Activated T-helper 1 cell treated with anti-CD3 and anti-CD28 coated beads, Interleukin-2, amount 50 U/mL, for 16 hours (primary cell): ENCODE measurements around the gene MPP2.
"Not testable (repeated sequence)": the region's sequence is repeated elsewhere in the genome, so short reads cannot be mapped to it uniquely, and the experiment has no call there.

Source experiments
- DNase-seq, 2 donors: peaks; one replicate each; pipeline ENCODE4 v3.0.0-alpha.2; 2020; ENCODE audit warnings: low read depth in 1 of 2, low spot score in 1 of 2

The MPP2 gene, protein sequence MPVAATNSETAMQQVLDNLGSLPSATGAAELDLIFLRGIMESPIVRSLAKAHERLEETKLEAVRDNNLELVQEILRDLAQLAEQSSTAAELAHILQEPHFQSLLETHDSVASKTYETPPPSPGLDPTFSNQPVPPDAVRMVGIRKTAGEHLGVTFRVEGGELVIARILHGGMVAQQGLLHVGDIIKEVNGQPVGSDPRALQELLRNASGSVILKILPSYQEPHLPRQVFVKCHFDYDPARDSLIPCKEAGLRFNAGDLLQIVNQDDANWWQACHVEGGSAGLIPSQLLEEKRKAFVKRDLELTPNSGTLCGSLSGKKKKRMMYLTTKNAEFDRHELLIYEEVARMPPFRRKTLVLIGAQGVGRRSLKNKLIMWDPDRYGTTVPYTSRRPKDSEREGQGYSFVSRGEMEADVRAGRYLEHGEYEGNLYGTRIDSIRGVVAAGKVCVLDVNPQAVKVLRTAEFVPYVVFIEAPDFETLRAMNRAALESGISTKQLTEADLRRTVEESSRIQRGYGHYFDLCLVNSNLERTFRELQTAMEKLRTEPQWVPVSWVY

GRCh38 chr17:43907425-43907981 lies at the start of gene MPP2:
Gene MPP2, minus strand, starts transcription at chr17:43907536. Its CDS starts 3,076 bp downstream, at chr17:43904460.
- DNase-seq, result peak; percentile 21 to 42

DNA sequence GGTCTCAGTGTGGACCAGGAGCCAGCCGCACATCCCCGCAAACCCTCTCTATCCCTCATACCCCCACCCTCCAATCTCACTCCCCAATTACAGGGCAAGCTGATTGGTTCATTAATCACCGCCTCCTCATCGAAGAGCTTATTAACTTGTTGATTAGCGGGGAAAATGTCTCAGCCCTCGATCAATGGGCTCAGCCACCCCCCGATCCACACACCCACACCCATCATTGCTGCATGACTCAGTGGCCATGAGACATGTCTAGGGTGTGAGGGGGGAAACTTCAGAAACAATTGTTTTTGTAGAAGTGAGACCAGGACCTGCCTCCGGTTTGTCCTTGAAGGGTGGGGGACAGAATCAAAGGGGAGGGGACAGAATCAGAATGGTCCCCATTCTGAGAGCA lies 48.9 kb upstream of the MPP2 start:
- DNase-seq, result no peak

- DNase-seq, result no peak
Measured at GRCh38 chr17:43953746-43954145, 46.4 kb upstream of the MPP2 start, which contains the start of gene PYY. Gene PYY, minus strand, starts transcription at chr17:43953940. Its CDS starts 457 bp downstream, at chr17:43953483.

GRCh38 chr17:43952724-43953666 lies 45.7 kb upstream of the MPP2 start:
- no peak for DNase-seq

DNA sequence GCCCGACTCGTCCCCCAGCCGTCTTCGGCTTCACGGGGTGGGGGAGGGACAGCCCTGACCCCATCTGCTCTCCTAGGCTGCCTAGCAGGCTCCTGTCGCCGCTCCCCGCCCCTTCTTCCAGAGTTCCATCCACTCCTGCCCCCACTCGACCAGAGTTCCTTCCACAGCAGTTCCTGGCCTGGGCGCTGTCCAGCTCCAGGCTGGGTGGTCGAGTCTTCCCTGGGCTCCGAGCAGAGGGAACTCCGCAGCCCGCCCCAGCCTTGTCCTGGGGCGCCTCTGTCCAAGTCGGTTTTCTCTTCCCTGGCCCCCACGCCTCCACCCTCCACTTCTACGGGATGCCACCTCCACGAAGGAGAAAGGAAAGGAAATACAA lies 45.0 kb upstream of the MPP2 start:
- no peak for DNase-seq

DNA sequence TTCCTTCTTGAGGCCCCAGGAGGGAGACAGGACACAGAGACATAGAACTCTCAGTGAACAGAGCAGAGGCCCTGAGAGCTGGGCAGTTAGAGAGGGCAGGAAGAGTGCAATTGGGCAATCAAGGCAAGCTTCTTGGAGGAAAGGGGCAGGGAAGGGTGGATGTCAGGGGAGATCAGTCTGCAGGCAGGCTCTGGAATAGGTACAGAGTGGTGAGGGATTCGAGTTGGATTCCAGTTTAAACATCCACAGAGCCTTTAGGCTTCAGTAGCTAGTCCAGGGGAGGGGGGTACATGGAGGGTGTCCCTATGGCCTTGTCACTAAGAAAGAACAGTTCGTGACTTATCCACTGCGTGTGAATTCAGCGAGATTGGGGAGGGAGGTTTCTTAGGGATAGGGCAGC lies 44.4 kb upstream of the MPP2 start:
- no peak for DNase-seq

- DNase-seq, result no peak
Measured at GRCh38 chr17:43950554-43950953, 43.2 kb upstream of the MPP2 start.

GRCh38 chr17:43949781-43950180 lies 42.4 kb upstream of the MPP2 start:
- no peak for DNase-seq

DNA sequence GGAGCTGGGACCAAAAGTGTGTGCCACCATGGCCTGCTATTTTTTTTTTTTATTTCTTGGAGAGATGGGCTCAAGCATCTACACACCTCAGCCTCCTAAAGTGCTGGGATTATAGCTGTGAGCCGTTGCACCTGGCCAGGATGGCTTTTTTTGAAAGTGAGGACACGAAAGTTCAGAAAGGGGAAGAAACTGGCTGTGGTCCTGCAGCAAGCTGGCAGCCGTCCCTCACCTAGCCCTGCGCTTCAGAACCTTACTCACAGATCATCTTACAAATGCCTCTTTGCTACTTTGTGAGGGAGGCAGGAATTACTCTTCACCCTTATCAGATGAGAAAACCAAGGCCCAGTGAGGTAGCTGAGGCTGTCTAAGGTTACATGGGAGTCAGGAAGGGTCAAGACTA lies 39.4 kb upstream of the MPP2 start:
- DNase-seq, result no peak

DNA sequence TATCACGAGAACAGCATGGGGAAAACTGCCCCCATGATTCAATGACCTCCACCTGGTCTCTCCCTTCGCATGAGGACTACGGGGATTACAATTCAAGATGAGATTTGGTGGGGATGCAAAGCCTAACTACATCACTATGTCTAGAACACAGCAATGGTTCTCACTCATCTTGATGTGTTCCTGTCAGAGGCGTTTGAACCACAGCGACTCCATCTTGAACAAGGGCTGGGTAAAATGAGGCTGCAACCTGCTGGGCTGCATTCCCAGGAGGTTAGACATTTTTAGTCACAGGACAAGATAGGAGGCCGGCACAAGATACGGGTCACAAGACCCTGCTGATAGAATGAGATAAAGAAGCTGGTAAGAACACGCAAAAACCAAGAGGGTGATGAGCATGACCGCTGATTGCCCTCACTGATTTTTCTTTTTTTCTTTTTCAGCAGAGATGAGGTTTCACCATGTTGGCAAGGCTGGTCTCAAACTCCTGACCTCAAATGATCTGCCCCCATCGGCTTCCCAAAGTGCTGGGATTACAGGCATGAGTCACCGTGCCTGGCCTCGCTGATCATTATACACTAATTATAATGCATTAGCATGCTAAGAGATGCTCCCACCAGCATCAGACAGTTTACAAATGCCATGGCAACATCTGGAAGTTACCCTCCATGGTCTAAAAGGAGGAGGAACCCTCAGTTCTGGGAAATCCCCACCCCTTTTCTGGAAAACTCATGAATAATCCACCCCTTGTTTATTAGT lies 37.9 kb upstream of the MPP2 start:
- no peak for DNase-seq

GRCh38 chr17:43942051-43942685 lies 34.8 kb upstream of the MPP2 start, which contains the start of gene PPY:
Gene PPY, minus strand, starts transcription at chr17:43942476. Its CDS starts 822 bp downstream, at chr17:43941654.
- no peak for DNase-seq

- DNase-seq, result no peak
Measured at GRCh38 chr17:43940630-43941029, 33.3 kb upstream of the MPP2 start.

DNA sequence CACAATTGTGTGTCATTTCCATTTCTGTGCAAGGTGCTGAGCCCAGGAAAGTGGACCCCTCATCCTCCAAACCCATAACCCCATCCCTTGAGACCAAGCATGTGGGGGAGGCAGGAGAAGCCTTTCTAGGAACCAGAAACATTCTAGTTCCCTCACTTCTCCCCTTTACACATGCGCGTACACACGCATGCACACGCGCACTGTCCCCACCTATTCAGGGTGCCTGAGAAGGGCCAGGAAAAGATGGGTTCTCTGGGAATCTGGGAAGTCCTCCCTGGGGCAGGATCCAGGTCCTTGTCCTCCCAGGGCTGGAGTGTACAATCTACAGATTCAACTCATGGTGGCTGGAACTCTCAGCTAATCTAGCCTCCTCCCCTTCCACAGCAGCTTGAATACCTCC lies 32.5 kb upstream of the MPP2 start:
- no peak for DNase-seq

- DNase-seq, result not testable (repeated sequence)
Measured at GRCh38 chr17:43939452-43939851, 32.1 kb upstream of the MPP2 start.

DNA sequence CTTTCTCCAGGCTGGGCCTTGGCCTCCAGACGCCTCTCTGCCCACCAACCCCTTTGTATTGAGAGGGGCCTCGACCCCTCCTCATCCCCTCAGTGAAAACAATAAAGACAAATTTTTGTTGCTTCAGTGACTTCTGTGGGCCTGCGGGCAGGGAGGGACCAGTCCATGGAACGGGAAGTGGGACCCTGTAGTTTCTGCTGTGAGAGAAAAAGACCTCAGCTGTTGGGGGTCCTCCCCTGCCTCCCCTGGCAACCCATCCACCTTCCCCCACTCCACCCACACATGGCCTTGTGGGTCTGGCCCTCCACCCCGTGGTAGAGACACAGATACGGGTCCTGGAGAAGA lies 31.5 kb upstream of the MPP2 start:
- no peak for DNase-seq

DNA sequence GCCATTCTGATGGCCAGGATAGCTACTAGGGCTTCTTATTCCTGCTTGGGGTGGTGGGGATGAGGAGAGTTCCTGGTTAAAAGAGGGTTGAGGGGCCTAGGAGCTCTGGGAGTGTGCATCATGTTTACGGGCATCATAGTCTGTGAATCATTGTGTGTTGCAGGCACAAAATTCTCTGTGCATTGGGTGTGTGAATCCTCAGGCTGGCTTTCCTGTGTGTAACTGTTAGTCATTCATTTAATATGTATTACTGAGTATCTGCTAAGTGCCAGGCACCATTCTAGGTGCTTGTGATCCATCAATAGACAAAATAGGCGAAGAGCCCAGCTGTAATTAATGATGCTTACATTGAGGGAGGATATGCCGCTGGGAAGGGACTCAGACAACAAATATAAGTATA lies 29.1 kb upstream of the MPP2 start:
- DNase-seq, result no peak

DNA sequence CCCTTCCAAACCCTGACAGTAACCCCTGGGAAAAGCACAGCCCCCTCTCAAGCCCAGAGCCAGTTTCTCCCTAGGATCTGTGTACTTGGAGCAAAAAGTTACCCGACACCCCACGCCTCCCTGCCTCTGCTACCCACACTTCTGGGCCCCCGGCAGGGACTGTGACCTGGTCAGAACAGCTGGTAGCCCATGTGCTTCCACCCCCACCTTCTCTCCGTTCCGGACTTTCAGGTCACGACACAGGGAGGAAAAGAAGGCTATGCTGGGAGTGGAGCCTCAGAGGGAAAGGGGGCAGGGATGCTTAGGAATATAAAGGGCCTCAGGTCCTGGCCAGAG lies 28.6 kb upstream of the MPP2 start:
- no peak for DNase-seq

DNA sequence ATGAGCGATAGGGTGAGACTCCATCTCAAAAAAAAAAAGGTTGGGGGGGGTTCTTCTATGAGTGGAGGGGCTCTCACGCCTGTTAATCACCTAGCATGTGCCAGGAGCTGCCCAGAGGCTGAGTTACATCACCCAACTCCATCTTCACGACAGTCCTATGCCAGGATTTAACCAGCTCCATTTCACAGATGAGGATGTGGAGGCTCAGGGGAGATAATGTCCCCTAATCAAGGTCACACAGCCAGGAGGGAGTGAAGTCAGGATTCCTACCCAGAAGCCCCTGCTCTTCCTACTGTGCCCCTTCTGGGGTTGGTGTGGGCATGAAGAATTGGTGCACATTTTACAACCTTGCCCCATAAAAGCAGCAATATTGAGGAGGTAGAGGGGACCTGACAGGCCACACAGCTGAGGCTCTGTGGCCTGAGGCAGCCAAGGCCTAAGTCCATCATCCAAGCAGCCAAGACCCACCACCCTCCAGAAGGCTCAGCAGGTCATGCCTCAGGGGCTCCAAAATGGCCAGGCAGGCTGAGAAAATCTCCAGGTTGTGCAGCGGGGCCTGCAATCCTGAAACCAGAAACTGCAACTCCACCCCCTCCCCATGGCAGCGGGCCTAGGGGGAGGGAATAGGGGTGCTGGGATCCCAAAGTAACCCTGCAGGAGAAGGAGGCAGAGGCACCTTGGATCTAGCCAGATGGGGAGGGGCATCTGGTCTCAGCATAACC lies 28.0 kb upstream of the MPP2 start:
- DNase-seq, result no peak

GRCh38 chr17:43932923-43933322 lies 25.6 kb upstream of the MPP2 start:
- no peak for DNase-seq

DNA sequence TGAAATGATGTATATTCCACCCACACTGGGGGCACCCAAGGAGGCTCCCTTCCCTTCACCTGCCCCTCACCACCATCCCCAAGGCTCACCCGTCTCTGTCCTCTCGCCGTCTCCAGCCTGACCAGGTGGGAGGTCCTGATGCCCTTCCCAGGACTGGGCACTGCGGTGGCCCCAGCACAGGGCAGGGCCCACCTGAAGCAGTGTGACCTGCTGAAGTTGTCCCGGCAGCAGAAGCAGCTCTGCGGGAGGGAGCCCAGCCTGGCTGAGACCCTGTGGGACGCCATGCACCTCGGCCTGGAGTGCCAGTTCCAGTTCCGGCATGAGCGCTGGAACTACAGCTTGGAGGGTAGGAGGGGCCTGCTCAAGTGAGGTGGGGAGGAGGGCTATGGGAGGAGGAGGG lies 25.0 kb upstream of the MPP2 start:
- no peak for DNase-seq
